Osteoblast (primary cell): Measurements from ENCODE around the gene UCP3. TPM values are rescaled to one million over a fixed set of nuclear protein-coding genes. Genes with fewer than 3 reads are reported as not detected.

Experiments
- DNase-seq: peaks from one replicate; pipeline ENCODE4 v3.0.0; 2011; ENCODE audit warnings: low spot score, mixed read lengths; ENCODE audit not compliant: insufficient read length; ENCODE audit errors: missing footprints
- H2AFZ ChIP-seq: 2 replicates; pipeline ENCODE4 v1.6.0; 2011; ENCODE audit warnings: mild to moderate bottlenecking, low read length
- H3K27ac ChIP-seq: 2 replicates; pipeline ENCODE4 v1.5.1; 2011; ENCODE audit warnings: mild to moderate bottlenecking, low read depth, low read length, moderate library complexity
- H3K27me3 ChIP-seq: 2 replicates; pipeline ENCODE4 v1.6.0; 2012; ENCODE audit warnings: mild to moderate bottlenecking, control low read depth, inconsistent platforms, low read length, moderate library complexity; ENCODE audit not compliant: insufficient read depth
- H3K36me3 ChIP-seq: 2 replicates; pipeline ENCODE4 v1.5.1; 2011; ENCODE audit warnings: mild to moderate bottlenecking, low read length, control low read depth, moderate library complexity; ENCODE audit not compliant: insufficient read depth
- H3K4me1 ChIP-seq: 2 replicates; pipeline ENCODE4 v1.5.1; 2011; ENCODE audit warnings: mild to moderate bottlenecking, low read length, control low read depth, moderate library complexity; ENCODE audit not compliant: insufficient read depth
- H3K4me2 ChIP-seq: 2 replicates; pipeline ENCODE4 v1.6.0; 2011; ENCODE audit warnings: mild to moderate bottlenecking, low read length; ENCODE audit not compliant: insufficient read depth
- H3K4me3 ChIP-seq: fragments of 200-600 bp; sonication (generic); 3 replicates; pipeline ENCODE4 v1.5.1; 2012; ENCODE audit warnings: mild to moderate bottlenecking, low read length, inconsistent platforms; ENCODE audit not compliant: insufficient read depth
- H3K79me2 ChIP-seq: 2 replicates; pipeline ENCODE4 v1.6.0; 2012; ENCODE audit warnings: mild to moderate bottlenecking, low read length, control low read depth, inconsistent platforms; ENCODE audit not compliant: insufficient read depth
- H3K9me3 ChIP-seq: 2 replicates; pipeline ENCODE4 v1.5.1; 2011; ENCODE audit warnings: low read depth, low read length, control low read depth
- H4K20me1 ChIP-seq: 2 replicates; pipeline ENCODE4 v1.6.0; 2012; ENCODE audit warnings: mild to moderate bottlenecking, low read length, control low read depth; ENCODE audit not compliant: insufficient read depth
- total RNA-seq: library from RNA; depleted of rRNA; stranded (reverse); fragments of >200 nt; gene quantifications from 2 replicates; pipeline ENCODE4 v1.2.3, GENCODE V29; 2012
- TF ChIP-seq, protein P1 (sequence below): IDR thresholded peaks from 2 replicates; pipeline ENCODE4 v1.5.1; 2011; ENCODE audit warnings: mild to moderate bottlenecking, low read depth, low read length, moderate library complexity; ENCODE audit errors: extremely low read depth

The UCP3 gene
- total RNA-seq, 1 donor: under 0.01 TPM

DNA sequence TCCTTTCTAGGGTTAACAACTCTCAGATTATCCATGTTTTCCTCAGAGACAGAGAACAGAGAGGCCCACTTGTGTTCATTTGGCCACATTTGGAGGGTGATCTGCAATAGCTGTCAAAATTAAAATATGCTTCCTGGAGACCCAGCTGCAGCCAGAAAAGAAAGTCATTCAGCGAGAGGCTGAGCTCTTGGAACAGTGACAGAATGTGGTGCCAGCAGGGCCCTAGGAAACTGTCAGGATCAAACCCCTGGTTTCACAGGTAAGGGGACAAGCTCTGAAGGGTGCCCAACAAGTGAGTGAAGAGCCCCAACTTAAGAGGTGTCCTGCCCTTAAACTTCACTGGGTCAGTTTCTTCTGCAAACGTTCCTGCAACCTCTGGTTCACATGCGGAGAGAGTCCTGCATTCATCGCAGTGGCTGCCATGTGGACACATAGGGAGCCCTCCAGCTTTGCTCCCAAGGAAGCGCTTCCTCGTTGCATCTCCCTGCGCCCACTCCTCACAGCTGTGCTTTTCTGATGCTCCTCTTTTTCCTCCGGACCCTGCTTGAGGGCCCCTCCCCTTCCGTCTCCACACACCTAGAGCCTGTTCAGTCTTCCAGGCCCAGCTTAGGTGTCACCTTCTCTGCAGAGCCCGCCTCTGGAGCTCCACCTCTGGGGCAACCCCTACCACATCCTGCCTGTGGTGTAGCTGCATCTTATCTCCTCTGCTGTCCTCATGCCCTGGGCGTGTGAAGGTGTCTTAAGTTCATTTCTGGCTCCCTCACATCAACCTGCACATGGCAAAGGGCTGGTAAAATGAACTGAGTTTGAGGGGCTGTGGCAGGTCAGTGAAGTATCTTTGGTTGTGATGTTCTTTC lies 3.9 kb downstream of the UCP3 start:
- TF ChIP-seq, protein P1, sequence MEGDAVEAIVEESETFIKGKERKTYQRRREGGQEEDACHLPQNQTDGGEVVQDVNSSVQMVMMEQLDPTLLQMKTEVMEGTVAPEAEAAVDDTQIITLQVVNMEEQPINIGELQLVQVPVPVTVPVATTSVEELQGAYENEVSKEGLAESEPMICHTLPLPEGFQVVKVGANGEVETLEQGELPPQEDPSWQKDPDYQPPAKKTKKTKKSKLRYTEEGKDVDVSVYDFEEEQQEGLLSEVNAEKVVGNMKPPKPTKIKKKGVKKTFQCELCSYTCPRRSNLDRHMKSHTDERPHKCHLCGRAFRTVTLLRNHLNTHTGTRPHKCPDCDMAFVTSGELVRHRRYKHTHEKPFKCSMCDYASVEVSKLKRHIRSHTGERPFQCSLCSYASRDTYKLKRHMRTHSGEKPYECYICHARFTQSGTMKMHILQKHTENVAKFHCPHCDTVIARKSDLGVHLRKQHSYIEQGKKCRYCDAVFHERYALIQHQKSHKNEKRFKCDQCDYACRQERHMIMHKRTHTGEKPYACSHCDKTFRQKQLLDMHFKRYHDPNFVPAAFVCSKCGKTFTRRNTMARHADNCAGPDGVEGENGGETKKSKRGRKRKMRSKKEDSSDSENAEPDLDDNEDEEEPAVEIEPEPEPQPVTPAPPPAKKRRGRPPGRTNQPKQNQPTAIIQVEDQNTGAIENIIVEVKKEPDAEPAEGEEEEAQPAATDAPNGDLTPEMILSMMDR: no peak
- Histone ChIP-seq H3K9me3 (no peaks in the 10 kb centered on the region), H3K4me1 (no peaks in the 10 kb centered on the region), H3K27me3 (no peaks in the 10 kb centered on the region), H3K4me3 (no peak overlapping the region), H3K4me2 (no peak overlapping the region), H3K79me2 (no peaks in the 10 kb centered on the region), H3K36me3 (no peaks in the 10 kb centered on the region), H2AFZ (no peak overlapping the region), H4K20me1 (no peaks in the 10 kb centered on the region), H3K27ac (no peak overlapping the region)
- no peak for DNase-seq

DNA sequence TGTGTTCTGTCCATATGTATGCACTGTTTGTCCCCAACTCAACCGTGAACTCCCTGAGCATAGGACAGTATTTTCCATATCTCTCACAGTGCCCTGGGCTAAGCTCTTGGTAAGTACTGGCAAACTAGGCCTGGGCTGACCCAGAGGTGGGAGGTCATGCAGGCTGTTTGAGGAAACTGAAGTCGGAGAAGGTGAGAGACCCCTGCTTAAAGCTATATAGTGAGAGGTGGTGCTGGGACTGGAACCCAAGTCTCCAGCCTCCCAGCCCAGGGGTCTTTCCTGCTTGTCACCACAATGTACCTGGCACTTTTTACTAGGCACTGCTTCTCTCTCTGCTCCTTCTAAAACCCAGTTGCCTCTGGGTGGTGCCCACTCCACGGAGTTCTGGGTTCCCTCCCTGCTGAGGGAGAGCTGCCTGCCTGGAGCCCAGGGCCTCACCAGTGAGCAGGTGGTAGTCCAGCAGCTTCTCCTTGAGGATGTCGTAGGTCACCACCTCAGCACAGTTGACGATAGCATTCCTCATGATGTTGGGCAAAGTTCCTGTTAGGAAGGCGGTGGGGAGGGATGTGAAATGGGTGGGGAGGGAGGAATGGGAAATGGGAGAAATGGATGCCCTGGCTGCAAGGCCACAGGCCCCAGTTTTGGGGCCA lies 4.7 kb downstream of the UCP3 start:
- no peak overlapping the region for H3K27ac ChIP-seq
- TF ChIP-seq, protein P1: no peak

DNA sequence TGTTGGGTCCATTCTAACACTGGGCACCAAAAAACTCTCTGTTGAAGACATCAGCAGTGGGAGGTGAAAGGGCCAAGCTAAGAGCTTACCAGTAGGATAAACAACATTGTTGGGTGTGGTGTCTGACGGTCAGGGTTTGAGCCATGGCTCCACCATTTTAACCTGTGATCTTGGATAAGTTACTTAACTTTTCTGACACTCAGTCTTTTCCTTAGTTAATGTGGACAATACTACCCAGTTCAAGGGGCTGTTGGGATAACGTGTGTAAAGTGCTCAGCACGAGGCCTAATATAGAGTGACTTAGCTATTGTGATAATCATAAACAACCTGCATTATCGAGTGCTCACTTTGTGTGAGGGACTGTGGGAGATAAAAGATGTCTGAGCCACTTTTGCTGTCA lies 6.1 kb downstream of the UCP3 start:
- Histone ChIP-seq H2AFZ (no peak overlapping the region), H4K20me1 (no peaks in the 10 kb centered on the region), H3K4me1 (no peaks in the 10 kb centered on the region), H3K9me3 (no peaks in the 10 kb centered on the region), H3K79me2 (no peaks in the 10 kb centered on the region), H3K4me2 (no peak overlapping the region), H3K36me3 (no peaks in the 10 kb centered on the region), H3K27me3 (no peaks in the 10 kb centered on the region), H3K27ac (no peak overlapping the region), H3K4me3 (no peak overlapping the region)
- TF ChIP-seq, protein P1: no peak
- no peak for DNase-seq

More for the DNA sequence above, 4.7 kb downstream of the UCP3 start:
- H3K36me3 ChIP-seq: no peaks in the 10 kb centered on the region
- H3K4me3 ChIP-seq: no peak overlapping the region
- H3K4me2 ChIP-seq: no peak overlapping the region
- no peaks in the 10 kb centered on the region for H4K20me1 ChIP-seq
- no peaks in the 10 kb centered on the region for H3K4me1 ChIP-seq
- no peaks in the 10 kb centered on the region for H3K27me3 ChIP-seq
- DNase-seq: no peak
- no peaks in the 10 kb centered on the region for H3K9me3 ChIP-seq
- H2AFZ ChIP-seq: no peak overlapping the region
- H3K79me2 ChIP-seq: no peaks in the 10 kb centered on the region

DNA sequence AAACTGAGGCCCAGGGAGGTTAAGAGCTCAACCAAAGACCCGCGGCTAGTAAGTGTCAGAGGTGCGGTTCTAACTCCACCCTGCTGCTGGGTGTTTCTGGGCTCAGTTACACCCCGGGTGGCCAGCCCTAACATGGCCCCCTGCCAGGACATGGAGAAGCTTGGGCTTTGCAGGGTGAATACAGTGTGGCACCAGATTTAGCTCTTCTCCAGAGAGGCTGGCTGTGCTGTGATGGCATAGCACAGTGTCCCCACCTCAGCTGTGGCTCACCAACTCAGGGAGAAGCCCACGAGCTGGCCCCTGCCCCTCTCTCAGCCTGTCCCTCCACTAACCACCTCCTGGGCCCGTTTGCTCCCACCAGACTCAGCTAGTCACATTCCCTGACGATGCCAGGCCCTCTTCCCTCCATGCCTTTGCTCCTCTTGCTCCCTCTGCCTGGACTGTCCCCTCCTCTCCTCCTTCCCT lies 7.0 kb downstream of the UCP3 start:
- Histone ChIP-seq H3K4me3 (no peak overlapping the region), H3K27ac (no peak overlapping the region), H4K20me1 (no peaks in the 10 kb centered on the region), H3K4me2 (no peak overlapping the region), H3K27me3 (no peaks in the 10 kb centered on the region), H3K79me2 (no peaks in the 10 kb centered on the region), H3K9me3 (no peaks in the 10 kb centered on the region), H3K36me3 (no peaks in the 10 kb centered on the region), H3K4me1 (no peaks in the 10 kb centered on the region), H2AFZ (no peak overlapping the region)
- no peak for DNase-seq
- TF ChIP-seq, protein P1: no peak
